Esophagus muscularis mucosa (tissue), 3 donors: ENCODE results near the gene ARFRP1.

Experiments used
- POLR2A ChIP-seq: fragments of 450-650 bp; IDR thresholded peaks from one replicate; pipeline ENCODE4 v1.6.1; 2017; ENCODE audit warnings: antibody characterized with exemption, moderate library complexity, mild to moderate bottlenecking, low read depth
- TF ChIP-seq, protein P1 (sequence below), 3 experiments: fragments of 200-600 bp in 2 of 3; fragments of 450-650 bp in 1 of 3; sonication (generic) in 2 of 3; IDR thresholded peaks; one replicate each; pipeline ENCODE4 v1.5.1; 2017 to 2019; ENCODE audit warnings: antibody characterized with exemption in 3 of 3, mild to moderate bottlenecking in 2 of 3, moderate library complexity in 1 of 3

DNA sequence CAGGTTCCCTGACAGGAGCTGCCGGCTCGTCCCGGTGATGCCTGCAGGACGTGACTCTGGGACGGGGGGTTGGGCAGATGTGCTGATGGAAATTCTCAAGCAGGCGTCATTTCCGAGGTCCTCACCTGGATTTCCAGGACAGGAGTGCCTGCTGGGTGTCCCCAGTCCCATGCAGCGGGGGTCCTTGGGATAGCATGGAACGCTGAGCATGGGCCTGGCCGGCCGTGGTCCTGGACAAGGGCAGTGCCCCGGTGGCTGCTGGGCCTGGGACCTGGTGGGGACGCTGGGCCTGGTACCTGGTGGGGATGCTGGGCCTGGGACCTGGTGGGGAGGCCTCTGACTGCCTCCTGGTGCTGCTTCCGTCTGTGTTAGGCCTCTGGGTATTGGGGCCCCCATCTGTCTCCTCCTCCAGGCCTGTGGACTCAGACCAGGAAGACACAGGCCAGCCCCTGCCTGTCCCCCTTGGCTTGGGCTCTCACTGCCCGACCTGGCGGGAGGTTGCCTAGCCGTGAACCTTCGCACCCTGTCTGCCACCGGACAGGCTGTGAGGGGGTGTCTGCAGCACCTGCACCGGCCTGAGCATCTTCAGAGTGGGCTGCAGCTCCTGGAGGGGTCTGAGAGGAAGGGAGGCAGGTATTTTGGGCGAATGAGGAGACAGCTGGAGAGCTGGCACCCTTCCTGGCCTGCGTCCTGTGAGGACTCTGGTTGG lies 43.5 kb downstream of the ARFRP1 start:
- no peak for TF ChIP-seq POLR2A
- TF ChIP-seq, protein P1, sequence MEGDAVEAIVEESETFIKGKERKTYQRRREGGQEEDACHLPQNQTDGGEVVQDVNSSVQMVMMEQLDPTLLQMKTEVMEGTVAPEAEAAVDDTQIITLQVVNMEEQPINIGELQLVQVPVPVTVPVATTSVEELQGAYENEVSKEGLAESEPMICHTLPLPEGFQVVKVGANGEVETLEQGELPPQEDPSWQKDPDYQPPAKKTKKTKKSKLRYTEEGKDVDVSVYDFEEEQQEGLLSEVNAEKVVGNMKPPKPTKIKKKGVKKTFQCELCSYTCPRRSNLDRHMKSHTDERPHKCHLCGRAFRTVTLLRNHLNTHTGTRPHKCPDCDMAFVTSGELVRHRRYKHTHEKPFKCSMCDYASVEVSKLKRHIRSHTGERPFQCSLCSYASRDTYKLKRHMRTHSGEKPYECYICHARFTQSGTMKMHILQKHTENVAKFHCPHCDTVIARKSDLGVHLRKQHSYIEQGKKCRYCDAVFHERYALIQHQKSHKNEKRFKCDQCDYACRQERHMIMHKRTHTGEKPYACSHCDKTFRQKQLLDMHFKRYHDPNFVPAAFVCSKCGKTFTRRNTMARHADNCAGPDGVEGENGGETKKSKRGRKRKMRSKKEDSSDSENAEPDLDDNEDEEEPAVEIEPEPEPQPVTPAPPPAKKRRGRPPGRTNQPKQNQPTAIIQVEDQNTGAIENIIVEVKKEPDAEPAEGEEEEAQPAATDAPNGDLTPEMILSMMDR (IDR thresholded peaks at IDR 0.05), result no peak
